NCI-H510A treated with DMSO at 0.1 percent for 48 hours (cell line): ENCODE results near the gene TENT4A.

Source experiments
- DNase-seq: peaks from one replicate; lab custom pipeline; 2025; lab: John Stamatoyannopoulos, UW

TENT4A gene

DNA sequence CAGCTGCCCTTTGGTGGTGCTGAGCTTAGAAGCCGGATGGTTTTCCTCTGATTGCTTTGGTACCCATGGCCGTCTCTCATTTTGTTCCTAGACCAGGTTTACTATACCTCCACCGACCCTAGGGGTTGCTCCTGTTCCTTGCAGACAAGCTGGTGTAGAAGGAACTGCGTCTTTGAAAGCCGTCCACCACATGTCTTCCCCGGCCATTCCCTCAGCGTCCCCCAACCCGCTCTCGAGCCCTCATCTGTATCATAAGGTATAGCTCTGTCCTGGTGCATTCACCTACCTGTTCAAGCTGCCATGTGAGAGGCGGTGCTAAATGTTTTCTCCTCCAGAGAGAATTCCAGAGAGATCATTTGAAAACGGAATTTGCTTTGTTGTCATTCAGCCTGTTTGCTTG lies 39.5 kb downstream of the TENT4A start:
- DNase-seq = no peak

- DNase-seq = no peak
Measured at GRCh38 chr5:6753851-6754250, 40.6 kb downstream of the TENT4A start.

- DNase-seq = no peak
Measured at GRCh38 chr5:6754766-6755165, 41.5 kb downstream of the TENT4A start.

DNA sequence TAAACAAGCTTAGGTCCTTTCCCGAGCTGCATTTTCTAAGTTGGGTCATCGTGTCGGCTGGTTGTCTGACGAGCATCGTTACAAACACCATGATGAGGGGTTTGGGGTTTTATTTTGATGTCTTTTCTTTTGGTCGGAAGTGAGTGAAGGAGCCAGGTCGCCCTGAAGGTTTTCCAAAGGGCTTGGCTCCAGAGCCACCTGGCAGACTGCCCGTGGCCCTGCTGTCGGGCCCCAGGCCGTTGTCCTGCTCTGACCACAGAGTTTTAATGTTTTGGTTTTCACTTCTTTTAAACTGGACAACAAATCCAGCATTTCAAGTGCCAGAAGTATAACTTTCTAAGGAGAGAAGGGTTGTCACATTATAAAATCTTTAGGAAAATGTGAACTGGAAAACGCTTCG lies 42.3 kb downstream of the TENT4A start:
- DNase-seq = no peak

GRCh38 chr5:6755941-6756340 lies 42.7 kb downstream of the TENT4A start:
- DNase-seq = no peak

DNA sequence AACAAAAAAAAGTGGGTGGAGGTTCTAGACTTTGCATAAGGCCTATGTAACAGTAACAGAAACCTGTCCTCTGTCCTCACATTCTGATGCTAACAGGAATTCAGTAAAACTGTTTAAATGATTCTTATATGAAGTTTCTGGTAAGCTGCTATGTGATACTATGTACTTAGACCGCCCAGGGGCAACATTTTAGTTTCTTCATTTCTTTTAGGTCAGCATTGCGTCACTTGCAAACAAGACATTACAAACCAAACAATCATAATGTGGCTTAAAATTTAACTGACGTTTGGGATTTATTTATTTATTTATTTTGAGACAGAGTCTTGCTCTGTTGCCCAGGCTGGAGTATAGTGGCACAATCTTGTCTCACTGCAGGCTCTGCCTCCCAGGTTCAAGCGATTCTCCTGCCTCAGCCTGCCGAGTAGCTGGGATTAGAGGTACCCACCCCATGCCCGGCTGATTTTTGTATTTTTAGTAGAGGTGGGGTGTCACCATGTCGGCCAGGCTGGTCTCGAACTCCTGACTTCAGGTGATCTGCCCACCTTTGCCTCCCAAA lies 44.3 kb downstream of the TENT4A start:
- no peak for DNase-seq

- no peak for DNase-seq
Measured at GRCh38 chr5:6758236-6758635, 45.0 kb downstream of the TENT4A start.

GRCh38 chr5:6758706-6759105 lies 45.5 kb downstream of the TENT4A start:
- DNase-seq = no peak

DNA sequence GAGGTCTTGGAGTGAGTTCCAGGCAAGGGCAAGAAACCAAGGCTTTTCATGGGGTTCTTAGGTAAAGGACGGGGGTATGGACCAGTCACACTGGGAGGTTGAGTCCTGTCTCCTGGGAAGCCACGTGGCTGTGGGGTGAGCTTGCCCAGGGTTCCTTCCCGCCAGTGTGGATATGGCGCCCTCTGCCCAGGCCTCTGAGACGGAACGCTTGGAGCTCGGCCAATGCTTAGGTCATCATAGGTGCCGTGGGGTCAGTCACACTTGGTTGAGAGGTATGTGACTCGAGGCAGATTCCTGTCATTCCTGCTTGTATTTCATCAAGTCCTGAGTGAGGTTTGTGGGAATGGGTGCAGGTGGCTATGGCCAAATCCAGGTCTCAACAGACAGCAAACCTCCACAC lies 46.2 kb downstream of the TENT4A start:
- DNase-seq = no peak

DNA sequence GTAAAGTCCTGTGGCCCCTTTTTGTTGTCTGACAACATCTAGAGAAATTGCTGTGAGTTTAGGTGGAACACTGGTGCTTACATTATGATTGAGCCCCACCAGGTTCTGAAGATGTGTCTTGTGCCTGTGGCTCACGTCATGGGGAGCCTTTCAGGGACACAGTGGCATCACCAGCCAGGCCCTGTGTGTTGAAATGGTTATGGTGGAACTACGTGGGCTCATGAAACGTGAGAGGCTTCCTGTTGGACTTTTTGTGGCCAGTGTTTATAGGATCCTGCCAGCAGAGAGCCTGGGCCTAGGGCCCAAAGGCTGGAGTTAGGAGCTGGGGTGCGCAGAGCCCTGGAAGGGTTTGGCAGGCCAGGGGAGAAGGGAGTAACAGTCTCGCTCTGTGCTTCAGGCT lies 46.8 kb downstream of the TENT4A start:
- DNase-seq = no peak

DNA sequence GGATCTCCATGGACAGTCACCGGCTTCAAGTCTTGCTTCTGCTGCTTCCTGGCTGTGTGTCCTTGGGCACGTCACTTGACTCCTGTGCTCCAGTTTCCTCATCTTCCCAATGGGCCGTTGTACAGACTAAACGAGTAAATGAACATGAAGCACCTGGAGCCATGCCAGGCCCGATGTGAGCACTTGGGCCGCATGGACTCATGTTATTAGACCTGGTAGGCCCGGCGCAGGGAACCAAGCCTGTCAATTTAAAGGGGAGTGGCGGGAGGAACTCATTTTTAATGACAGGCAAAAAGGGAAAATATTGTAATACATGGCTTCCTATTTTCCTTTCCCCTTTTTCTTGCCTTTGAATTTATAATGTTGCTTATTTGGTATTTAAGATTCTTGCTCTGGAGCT lies 47.5 kb downstream of the TENT4A start:
- DNase-seq = peak; percentile 24

DNA sequence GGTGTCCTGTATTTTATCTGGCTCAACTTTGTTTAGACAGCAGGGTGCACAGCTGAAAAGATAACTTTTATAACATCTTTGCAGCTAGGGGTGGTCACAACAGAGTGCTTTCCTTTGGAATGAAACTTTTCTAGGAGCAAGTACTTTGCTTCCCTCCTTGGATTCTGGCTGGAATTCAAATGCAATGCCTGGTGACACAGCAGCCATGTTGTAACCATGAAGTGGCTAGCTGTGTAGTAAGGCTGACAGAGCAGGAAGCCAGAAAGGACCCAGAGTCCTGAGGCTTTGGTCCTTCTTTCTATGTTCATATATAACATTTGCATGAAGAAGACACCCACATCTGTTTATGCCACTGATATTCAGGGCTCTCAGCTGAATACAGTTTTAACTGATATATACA lies 48.1 kb downstream of the TENT4A start:
- no peak for DNase-seq

- no peak for DNase-seq
Measured at GRCh38 chr5:6762116-6762515, 48.9 kb downstream of the TENT4A start.

DNA sequence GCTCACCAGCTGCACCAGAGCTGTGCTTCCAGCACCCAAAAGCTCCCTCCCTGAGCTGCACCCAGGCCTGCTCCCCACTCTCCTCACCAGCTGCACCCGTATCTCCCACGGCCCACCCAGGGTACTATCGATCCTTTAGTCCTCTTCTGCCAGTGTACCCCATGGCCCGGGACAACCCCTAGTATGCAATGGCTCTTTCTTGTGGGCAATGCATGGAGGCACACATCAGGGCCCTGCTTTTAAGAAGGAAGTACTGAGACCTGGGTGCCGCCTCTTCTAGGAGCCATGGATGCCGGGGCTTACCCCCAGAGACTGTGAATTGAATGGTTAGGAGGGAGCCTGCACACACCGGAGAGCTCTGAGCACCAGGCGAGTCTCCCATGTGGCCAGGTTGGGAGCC lies 49.5 kb downstream of the TENT4A start:
- DNase-seq = no peak

- no peak for DNase-seq
Measured at GRCh38 chr5:6763191-6763590, 50.0 kb downstream of the TENT4A start.

DNA sequence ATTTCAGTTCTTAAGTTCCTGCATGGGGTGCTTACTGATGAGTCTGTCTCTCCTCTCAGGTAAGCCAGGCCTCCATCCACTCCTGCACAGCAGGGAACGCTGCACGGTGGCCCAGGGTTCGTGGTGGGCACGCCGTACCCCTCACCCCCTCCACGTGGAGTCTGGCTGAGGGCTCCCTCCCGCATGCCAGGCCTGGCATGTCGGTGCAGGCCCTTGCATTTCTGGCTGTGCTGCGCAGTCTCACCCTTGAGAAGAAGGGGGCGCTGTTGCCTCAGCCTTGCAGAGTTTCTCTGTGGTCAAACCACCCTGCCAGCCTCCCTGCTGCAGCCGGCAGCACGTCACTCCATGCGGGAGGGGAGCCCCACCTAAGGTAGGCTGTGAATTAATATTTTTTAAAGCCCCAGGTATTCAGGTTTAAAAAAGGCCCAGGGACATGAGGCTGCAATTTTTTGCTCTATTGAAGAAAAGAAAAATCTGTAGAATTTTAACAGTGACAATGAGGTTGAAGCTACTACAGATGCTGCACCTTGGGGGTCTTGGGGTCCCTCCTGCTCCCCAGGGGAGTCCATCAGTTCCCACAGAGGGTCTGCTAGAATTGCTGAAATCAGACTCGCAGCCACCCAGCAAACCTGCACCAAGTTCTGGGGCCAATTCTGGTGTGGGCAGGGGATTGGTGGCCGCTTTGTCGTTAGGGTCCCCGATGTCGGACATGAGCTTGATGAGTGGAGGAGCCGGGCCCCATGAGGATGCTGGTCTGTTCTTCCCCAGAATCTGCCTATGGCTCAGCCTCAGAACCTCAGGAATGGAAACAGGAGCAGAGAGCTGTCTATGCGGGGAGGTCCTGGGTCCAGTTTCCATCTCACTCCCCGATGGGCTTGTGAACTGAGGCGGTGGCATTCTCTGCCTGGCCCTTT lies 52.6 kb downstream of the TENT4A start:
- peak; percentile 89 for DNase-seq

DNA sequence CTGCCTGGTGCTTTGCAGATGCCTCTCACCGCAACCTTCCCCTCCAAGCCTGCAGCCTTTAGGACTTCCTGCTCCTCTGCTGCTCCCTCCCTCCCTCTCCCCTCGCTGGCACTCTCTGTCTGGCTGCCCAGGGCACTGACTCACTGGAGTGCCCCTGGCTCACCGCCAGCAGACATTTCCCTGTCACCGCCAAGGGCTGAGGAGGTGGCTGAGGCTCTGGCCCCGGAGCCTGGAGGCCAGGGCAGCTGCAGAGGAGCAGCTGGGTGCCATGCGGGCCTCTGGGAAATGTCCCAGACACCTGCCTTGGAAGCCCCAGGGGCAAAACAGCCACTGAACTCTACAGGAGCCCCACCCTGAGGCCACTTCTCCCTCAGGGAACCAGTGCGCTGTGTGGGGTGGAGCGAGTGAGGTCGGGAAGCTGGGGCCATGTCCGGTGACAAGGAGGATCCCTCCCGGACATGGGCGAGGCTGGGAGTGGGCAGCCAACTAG lies 53.4 kb downstream of the TENT4A start:
- DNase-seq = peak; percentile 94

DNA sequence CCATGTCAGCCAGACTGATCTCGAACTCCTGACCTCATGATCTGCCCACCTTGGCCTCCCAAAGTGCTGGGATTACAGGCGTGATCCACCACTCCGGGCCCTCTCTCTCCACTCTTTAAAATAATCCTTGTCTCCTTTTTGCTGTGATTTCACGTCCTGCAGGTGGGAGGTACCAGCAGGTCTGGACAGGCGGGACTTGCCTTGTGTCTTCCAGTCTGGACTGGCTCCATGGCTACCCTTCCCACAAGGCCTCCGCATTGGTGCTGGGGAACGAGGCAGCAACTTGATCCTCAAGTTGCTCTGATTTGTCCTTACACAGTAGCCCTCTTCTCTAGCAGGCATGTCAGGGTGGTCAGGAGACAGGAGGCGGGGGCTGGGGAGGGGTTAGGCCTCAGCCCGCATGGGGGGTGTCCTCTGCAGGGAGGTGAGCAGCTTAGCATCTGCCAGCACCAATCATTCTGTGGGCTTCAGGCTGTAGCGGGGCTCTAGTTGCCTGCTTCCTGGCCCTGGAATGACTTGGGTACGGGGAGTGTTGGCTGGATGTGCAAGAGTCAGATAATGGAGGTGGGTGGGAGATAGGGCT lies 54.3 kb downstream of the TENT4A start:
- DNase-seq = no peak

DNA sequence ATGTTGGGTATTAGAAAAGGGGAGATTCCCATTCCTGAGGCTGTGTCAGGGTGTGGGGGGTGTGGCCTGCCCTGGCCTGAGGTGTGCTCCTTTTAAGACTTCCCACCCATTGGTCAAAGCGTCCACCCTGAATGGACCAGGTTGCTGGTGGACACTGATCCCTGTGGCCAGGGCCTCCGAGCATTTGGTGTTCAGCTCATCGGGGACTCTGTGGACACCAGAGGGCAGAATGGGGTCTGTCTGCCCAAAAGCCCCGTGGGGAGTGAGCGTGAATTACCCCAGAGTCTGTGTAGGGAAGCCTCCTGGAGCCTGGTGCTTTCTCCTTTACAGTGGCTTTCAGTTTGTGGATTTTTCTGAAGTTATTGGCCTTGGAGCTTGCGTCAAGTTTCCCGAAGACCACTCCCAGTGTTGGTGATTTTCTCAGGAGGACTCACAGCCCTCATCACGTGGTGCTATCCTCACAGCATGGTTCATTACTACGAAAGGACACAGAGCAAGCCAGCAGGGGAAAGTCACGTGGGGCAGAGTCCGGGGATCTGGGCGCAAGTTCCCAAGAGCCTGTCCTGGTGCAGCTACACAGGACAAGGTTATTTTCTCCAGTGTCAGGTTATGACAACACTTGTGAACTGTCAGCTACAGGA lies 55.5 kb downstream of the TENT4A start:
- no peak for DNase-seq

DNA sequence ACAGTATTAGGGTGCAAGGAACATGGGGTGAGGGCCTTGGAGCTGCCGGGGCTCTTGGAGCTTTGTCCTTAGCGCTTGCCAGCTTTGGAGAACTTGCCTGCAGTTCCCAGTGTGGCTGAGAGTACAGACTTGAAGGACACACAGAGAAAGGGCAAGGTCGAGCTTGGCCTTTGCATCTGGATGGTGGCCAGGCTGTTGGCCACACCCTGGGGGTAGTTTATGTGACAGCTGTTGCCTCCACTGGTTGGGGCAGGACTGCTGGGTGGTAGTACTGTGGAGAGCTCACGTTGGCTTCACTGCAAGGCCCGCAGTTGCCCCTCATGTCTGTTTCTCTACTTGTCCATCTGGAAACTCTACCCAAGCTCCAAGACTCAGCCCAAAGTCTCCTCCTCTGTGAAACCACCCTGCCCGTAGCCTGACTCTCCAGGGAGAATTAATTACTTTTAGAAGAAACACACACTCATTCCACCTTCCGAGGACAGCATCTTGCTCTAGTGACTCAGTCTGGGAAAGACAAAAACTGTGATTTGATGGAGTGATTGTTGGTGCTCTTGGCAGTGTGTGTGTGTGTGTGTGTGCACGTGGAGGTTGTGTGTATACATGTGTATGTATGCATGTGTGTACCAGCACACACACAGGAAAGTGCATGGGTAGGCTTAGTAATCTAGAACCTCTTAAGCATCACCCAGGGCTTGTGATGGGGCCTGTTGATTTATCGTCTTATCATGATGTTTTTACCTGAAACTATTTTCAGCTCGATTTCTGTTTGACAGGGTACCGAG lies 57.8 kb downstream of the TENT4A start:
- no peak for DNase-seq

DNA sequence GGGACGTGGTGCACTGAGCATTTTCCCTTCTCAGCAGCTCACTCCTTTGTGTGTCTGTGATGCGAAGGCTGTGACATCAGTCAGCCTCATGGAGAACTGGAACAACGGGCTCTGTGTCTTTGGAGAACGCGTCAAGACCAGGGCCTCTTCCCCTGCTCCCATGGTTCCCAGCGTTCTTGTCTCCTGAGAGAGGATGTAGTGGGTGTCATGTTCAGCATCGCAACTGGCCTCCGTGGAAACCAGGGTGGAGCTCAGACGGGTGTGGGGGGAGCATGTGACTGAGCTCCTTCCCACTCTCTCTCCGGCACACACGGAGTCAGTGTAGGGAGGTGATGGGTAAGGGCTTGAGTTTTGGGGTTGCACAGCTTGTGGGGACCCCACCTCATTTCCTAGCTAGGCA lies 59.7 kb downstream of the TENT4A start:
- DNase-seq = peak; percentile 49
